Body of pancreas (tissue), 4 donors: ENCODE data around the gene IL1RAPL2. TPM values are rescaled to one million over a fixed set of nuclear protein-coding genes. Genes with fewer than 3 reads are reported as not detected.

Source experiments
- ATAC-seq: fragments of 150-250 bp; one replicate; pipeline ENCODE4 v1.9.1; 2016
- DNase-seq, 4 donors: peaks; one replicate each; pipeline ENCODE4 v3.0.0-alpha.2; 2019
- H3K27ac ChIP-seq, 4 donors: fragments of 200-600 bp; sonication (generic); 1 replicate in 3 of 4; 2 replicates in 1 of 4; pipeline versions ENCODE4 v1.5.1 to v1.6.1; 2016 to 2019; ENCODE audit warnings: mild to moderate bottlenecking in 1 of 4, mixed read lengths in 1 of 4, moderate library complexity in 1 of 4
- H3K27me3 ChIP-seq, 2 donors: fragments of 200-600 bp; sonication (generic); one replicate each; pipeline ENCODE4 v1.6.0; 2016; ENCODE audit warnings: mild to moderate bottlenecking in 1 of 2
- H3K36me3 ChIP-seq, 2 donors: fragments of 200-600 bp; sonication (generic); replicated peaks in 1 of 2; 2 replicates each; pipeline ENCODE4 v1.5.1; 2016; ENCODE audit warnings: low read depth in 2 of 2; ENCODE audit not compliant: insufficient read depth in 1 of 2
- H3K4me1 ChIP-seq: fragments of 200-600 bp; sonication (generic); one replicate; pipeline ENCODE4 v1.6.0; 2016
- H3K4me3 ChIP-seq, 2 donors: fragments of 200-600 bp; sonication (generic); 1 replicate in 1 of 2; 2 replicates in 1 of 2; pipeline ENCODE4 v1.5.1; 2016 to 2019
- H3K9me3 ChIP-seq, 3 donors: fragments of 200-600 bp; sonication (generic); 1 replicate in 2 of 3; 2 replicates in 1 of 3; pipeline ENCODE4 v1.5.1; 2016
- CTCF ChIP-seq, 7 experiments: fragments of 450-650 bp in 4 of 7; fragments of 200-600 bp in 3 of 7; sonication (generic) in 3 of 7; IDR thresholded peaks; one replicate each; pipeline ENCODE4 v1.5.1; 2016 to 2019; ENCODE audit warnings: antibody characterized with exemption in 7 of 7
- POLR2A ChIP-seq, 3 donors: fragments of 450-650 bp; IDR thresholded peaks; one replicate each; pipeline ENCODE4 v1.6.1; 2016; ENCODE audit warnings: antibody characterized with exemption in 3 of 3, mild to moderate bottlenecking in 2 of 3
- WGBS, 2 donors: methylation state at CpG; one replicate each; pipeline ENCODE4 v1.1.5; 2017; 5-methylcytosine and 5-hydroxymethylcytosine counted together
- intact Hi-C: fragments of 100-400 bp; cut with DNase I; formaldehyde crosslinking; loops from one replicate; pipeline ENCODE4 v1.15.1; 2023
- total RNA-seq, 2 donors: library from RNA; depleted of rRNA; stranded (reverse); fragments of >200 nt; gene quantifications; one replicate each; pipeline ENCODE4 v1.1.0, GENCODE V29; 2016

IL1RAPL2 gene
- total RNA-seq, 2 donors from 2014 or later, result not detected

- H3K4me1 ChIP-seq, result no peaks in the 10 kb centered on the region
- H3K36me3 ChIP-seq, result no peaks in the 10 kb centered on the region
- no peak for TF ChIP-seq POLR2A (IDR thresholded peaks at IDR 0.05)
- TF ChIP-seq CTCF (IDR thresholded peaks at IDR 0.05), result no peak
- no peaks in the 10 kb centered on the region for H3K27me3 ChIP-seq
- no peak overlapping the region for H3K4me3 ChIP-seq
- no peak for ATAC-seq
- no peak for DNase-seq
- intact Hi-C loops, result no loop called here
- no peak overlapping the region for H3K27ac ChIP-seq
- WGBS, 2 donors, result 78 to 88% methylated on average over 1 of the region's 1 CpG
- H3K9me3 ChIP-seq, result no peaks in the 10 kb centered on the region
These were observed 936.3 kb downstream of the IL1RAPL2 start for GRCh38 chrX:105502336-105502735.

- Histone ChIP-seq H3K27me3 (no peaks in the 10 kb centered on the region), H3K27ac (no peak overlapping the region), H3K4me3 (no peak overlapping the region), H3K4me1 (no peaks in the 10 kb centered on the region), H3K9me3 (no peaks in the 10 kb centered on the region), H3K36me3 (no peaks in the 10 kb centered on the region)
- TF ChIP-seq POLR2A (IDR thresholded peaks at IDR 0.05) (no peak), CTCF (IDR thresholded peaks at IDR 0.05) (no peak)
- DNase-seq (no peak), ATAC-seq (no peak)
- intact Hi-C loops, result no loop called here
- 39 to 42% methylated on average over 1 of the region's 1 CpG for WGBS, 2 donors
These were observed 949.6 kb downstream of the IL1RAPL2 start for GRCh38 chrX:105515561-105515960.

- ATAC-seq (no peak), DNase-seq (no peak)
- Histone ChIP-seq H3K27me3 (no peaks in the 10 kb centered on the region), H3K4me1 (no peaks in the 10 kb centered on the region), H3K4me3 (no peak overlapping the region), H3K36me3 (no peaks in the 10 kb centered on the region), H3K27ac (no peak overlapping the region), H3K9me3 (no peaks in the 10 kb centered on the region)
- no peak for TF ChIP-seq CTCF (IDR thresholded peaks at IDR 0.05)
- TF ChIP-seq POLR2A (IDR thresholded peaks at IDR 0.05), result no peak
- intact Hi-C loops, result no loop called here
- 74 to 100% methylated on average over 1 of the region's 1 CpG for WGBS, 2 donors
These were observed 960.4 kb downstream of the IL1RAPL2 start for GRCh38 chrX:105526431-105526830.

GRCh38 chrX:105527759-105528158 lies 961.8 kb downstream of the IL1RAPL2 start:
- ATAC-seq, result no peak
- intact Hi-C loops, result no loop called here
- 27 to 40% methylated on average over 1 of the region's 1 CpG for WGBS, 2 donors

More at GRCh38 chrX:105527759-105528158, 961.8 kb downstream of the IL1RAPL2 start:
- Histone ChIP-seq H3K4me1 (no peaks in the 10 kb centered on the region), H3K36me3 (no peaks in the 10 kb centered on the region), H3K27me3 (no peaks in the 10 kb centered on the region), H3K9me3 (no peaks in the 10 kb centered on the region), H3K4me3 (no peak overlapping the region), H3K27ac (no peak overlapping the region)
- no peak for TF ChIP-seq CTCF (IDR thresholded peaks at IDR 0.05)
- TF ChIP-seq POLR2A (IDR thresholded peaks at IDR 0.05), result no peak
- DNase-seq, result no peak
